HCT116 (cell line): ENCODE measurements around the gene MICU2. TPM values are rescaled to one million over a fixed set of nuclear protein-coding genes. Genes with fewer than 3 reads are reported as not detected.

Source experiments
- ATAC-seq: fragments of 200-7000 bp; cut with Tn5 transposase; 2 replicates; pipeline ENCODE4 v1.9.1; 2020; ENCODE audit warnings: mild to moderate bottlenecking, moderate library complexity
- BruUV-seq: library from RNA; stranded (reverse); fragments of 400-500 nt; replicated peaks from 2 replicates; lab custom pipeline; 2021; lab: Mats Ljungman, UMichigan
- CTCF ChIA-PET: fragments of 300-600 bp; sonication (Branson Sonifier 250); formaldehyde crosslinking; loops from one replicate; lab custom pipeline; 2021; ENCODE audit warnings: antibody characterized with exemption; lab: Charles Lee
- POLR2A ChIA-PET: fragments of 300-600, 350-600 bp; sonication (Branson Sonifier 250); formaldehyde crosslinking; loops from one replicate; lab custom pipeline; 2021; ENCODE audit warnings: antibody characterized with exemption; lab: Charles Lee
- RAD21 ChIA-PET, 2 experiments: fragments of 300-600 bp; sonication (Branson Sonifier 250); formaldehyde crosslinking; loops; one replicate each; lab custom pipeline; 2023; ENCODE audit warnings: low total read pairs in 2 of 2; ENCODE audit not compliant: uncharacterized antibody in 2 of 2, unreplicated experiment in 2 of 2, low non-redundant PET in 1 of 2; lab: Charles Lee
- DNase-seq: peaks from one replicate; pipeline ENCODE4 v3.0.0-alpha.2; 2010; ENCODE audit warnings: low read depth, low spot score
- H2AFZ ChIP-seq: fragments of 200-600 bp; shearing (Covaris generic), sonication (generic); 2 replicates; pipeline ENCODE4 v1.6.1; 2017; ENCODE audit warnings: low read depth, mixed run types, mixed read lengths, antibody characterized with exemption, low read length; ENCODE audit not compliant: poor library complexity, severe bottlenecking
- H3K27ac ChIP-seq: 2 replicates; pipeline ENCODE4 v1.5.1; 2012; ENCODE audit warnings: low read depth, low read length
- H3K27me3 ChIP-seq: fragments of 200-600 bp; sonication (generic); 2 replicates; pipeline ENCODE4 v1.6.1; 2016; ENCODE audit warnings: mixed run types, low read length, mixed read lengths; ENCODE audit not compliant: insufficient read depth
- H3K36me3 ChIP-seq, 2 experiments: fragments of 200-500 bp in 1 of 2; fragments of 200-600 bp in 1 of 2; sonication (Bioruptor generic) in 1 of 2; sonication (generic) in 1 of 2; 2 replicates each; pipeline versions ENCODE4 v1.5.1 to v1.6.1; 2014 to 2016; ENCODE audit warnings: low read length in 2 of 2, inconsistent platforms in 1 of 2, mixed read lengths in 1 of 2, mixed run types in 1 of 2; ENCODE audit not compliant: insufficient read depth in 2 of 2, control insufficient read depth in 1 of 2
- H3K4me1 ChIP-seq, 2 experiments: fragments of 200-600 bp in 1 of 2; sonication (generic) in 1 of 2; 2 replicates each; pipeline versions ENCODE4 v1.5.1 to v1.6.1; 2012 to 2017; ENCODE audit warnings: low read length in 2 of 2, inconsistent platforms in 1 of 2, mild to moderate bottlenecking in 1 of 2, mixed read lengths in 1 of 2, mixed run types in 1 of 2, moderate library complexity in 1 of 2; ENCODE audit not compliant: insufficient read depth in 2 of 2, control insufficient read depth in 1 of 2
- H3K4me2 ChIP-seq: fragments of 200-600 bp; sonication (generic); 2 replicates; pipeline ENCODE4 v1.6.1; 2017; ENCODE audit warnings: mixed run types, low read length, mixed read lengths
- H3K4me3 ChIP-seq, 2 experiments: fragments of 200-600 bp in 1 of 2; sonication (generic) in 1 of 2; replicated peaks in 1 of 2; 2 replicates each; pipeline ENCODE4 v1.5.1; 2011 to 2016; ENCODE audit warnings: low read length in 2 of 2, control low read depth in 1 of 2, low read depth in 1 of 2, mild to moderate bottlenecking in 1 of 2, mixed read lengths in 1 of 2, mixed run types in 1 of 2
- H3K79me2 ChIP-seq: fragments of 200-600 bp; sonication (generic); 2 replicates; pipeline ENCODE4 v1.6.1; 2017; ENCODE audit warnings: mild to moderate bottlenecking, mixed run types, low read length, moderate library complexity, mixed read lengths; ENCODE audit not compliant: insufficient read depth
- H3K9ac ChIP-seq: fragments of 200-600 bp; sonication (generic); 2 replicates; pipeline ENCODE4 v1.6.1; 2016; ENCODE audit warnings: low read length, mixed read lengths
- H3K9me2 ChIP-seq: fragments of 200-600 bp; sonication (generic), shearing (Covaris generic); 2 replicates; pipeline ENCODE4 v1.6.1; 2017; ENCODE audit warnings: mixed run types, mild to moderate bottlenecking, moderate library complexity; ENCODE audit not compliant: insufficient read depth
- H3K9me3 ChIP-seq, 2 experiments: fragments of 200-500 bp in 1 of 2; fragments of 200-600 bp in 1 of 2; sonication (Bioruptor generic) in 1 of 2; sonication (generic) in 1 of 2; 2 replicates each; pipeline ENCODE4 v1.6.1; 2014 to 2017; ENCODE audit warnings: low read length in 2 of 2, mixed read lengths in 2 of 2, inconsistent platforms in 1 of 2, low read depth in 1 of 2, mild to moderate bottlenecking in 1 of 2, mixed run types in 1 of 2, moderate library complexity in 1 of 2; ENCODE audit not compliant: control insufficient read depth in 1 of 2, insufficient read depth in 1 of 2
- H4K20me1 ChIP-seq: fragments of 200-600 bp; sonication (generic), shearing (Covaris generic); 2 replicates; pipeline ENCODE4 v1.6.1; 2017; ENCODE audit warnings: mixed run types, mild to moderate bottlenecking, moderate library complexity; ENCODE audit not compliant: insufficient read depth
- RAD21 ChIP-seq: IDR thresholded peaks from 2 replicates; pipeline ENCODE4 v1.6.1; 2012; ENCODE audit warnings: low read depth, mild to moderate bottlenecking
- TCF7L2 ChIP-seq: IDR thresholded peaks from 2 replicates; pipeline ENCODE4 v1.7.0; 2011; ENCODE audit warnings: borderline replicate concordance, inconsistent platforms; ENCODE audit not compliant: insufficient read depth, insufficient read length; ENCODE audit errors: extremely low read depth
- intact Hi-C: fragments of 100-400 bp; cut with micrococcal nuclease; formaldehyde crosslinking; loops from 2 replicates; pipeline ENCODE4 v1.10.0; 2022
- total RNA-seq: library from RNA; stranded (reverse); gene quantifications from one replicate; pipeline ENCODE4 v1.2.1, GENCODE V29; 2021; ENCODE audit not compliant: unreplicated experiment
- TF ChIP-seq, protein P1 (sequence below), 3 experiments: fragments of 200-600 bp in 1 of 3; sonication (generic) in 1 of 3; IDR thresholded peaks in 2 of 3; conservative IDR thresholded peaks in 1 of 3; 2 replicates each; pipeline ENCODE4 v1.5.1; 2012 to 2017; ENCODE audit warnings: low read depth in 2 of 3, low read length in 2 of 3, antibody characterized with exemption in 1 of 3, borderline replicate concordance in 1 of 3, control low read depth in 1 of 3, mild to moderate bottlenecking in 1 of 3, mixed read lengths in 1 of 3, mixed run types in 1 of 3, moderate library complexity in 1 of 3; ENCODE audit not compliant: insufficient read depth in 1 of 3

The MICU2 gene
- total RNA-seq, 1 experiment from 2014 or later = 41.0 TPM

DNA sequence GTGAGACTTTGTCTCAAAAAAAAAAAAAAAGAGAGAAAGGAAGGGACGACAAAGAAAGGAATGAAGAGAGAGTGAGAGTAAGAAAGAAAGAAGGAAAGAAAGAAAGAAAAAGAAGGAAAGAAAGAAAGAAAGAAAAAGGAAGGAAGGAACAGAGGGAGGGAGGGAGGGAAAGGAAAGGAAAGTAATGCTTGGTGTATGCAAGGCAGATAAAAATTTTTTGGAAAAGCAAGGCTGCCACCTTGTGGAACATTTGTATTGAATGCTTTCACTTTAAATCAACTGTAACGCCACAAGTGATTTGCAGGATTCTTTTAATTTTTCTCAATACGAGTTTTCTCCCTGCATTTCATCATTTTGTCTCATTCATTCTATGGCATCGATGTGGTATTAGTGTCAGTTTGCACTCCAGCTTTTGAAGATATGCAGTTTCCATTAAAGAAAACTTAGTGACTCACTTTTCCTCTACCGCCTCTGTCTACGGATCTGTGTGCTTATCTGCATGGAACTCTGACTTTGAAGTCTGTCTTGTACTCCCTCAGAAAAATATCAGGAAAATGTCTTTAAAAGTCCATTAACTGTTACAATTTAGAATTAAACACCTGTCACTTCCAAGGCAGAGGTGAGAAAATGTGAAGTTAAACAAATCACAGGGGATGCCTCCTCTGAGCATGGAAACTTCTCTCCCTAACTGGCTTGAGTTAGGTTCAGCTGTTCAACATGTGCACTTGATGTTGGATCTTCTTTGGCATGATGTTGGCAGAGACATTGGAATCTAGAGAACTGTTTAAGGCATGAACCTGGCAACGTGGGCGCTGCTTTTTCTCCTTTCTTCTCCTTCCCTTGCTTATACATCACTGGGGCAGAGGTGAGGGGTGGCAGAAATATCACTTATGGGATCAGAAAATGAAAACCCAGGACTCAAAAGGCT, 124.8 kb downstream of the MICU2 start:
- ATAC-seq = peak; percentile 64
- H2AFZ ChIP-seq = peak overlapping the region; percentile 65

More for the DNA sequence above, 124.8 kb downstream of the MICU2 start:
- H3K27me3 ChIP-seq = no peaks in the 10 kb centered on the region
- RAD21 ChIA-PET = no interaction called here
- intact Hi-C loops = loop anchor here (1.0 to 10.0 kb wide), 8 partner anchors 140 to 1284 kb away; partner anchors contain the start of gene GJB2
- H3K79me2 ChIP-seq = no peaks in the 10 kb centered on the region
- H3K4me2 ChIP-seq = peak overlapping the region; percentile 53
- no peaks in the 10 kb centered on the region for H3K36me3 ChIP-seq
- peaks cover 0 to 12% of the 10 kb centered on the region in 2 experiments; a peak in 2 of 4 replicates for H3K4me1 ChIP-seq
- H3K27ac ChIP-seq = no peak overlapping the region
- CTCF ChIA-PET = interaction anchor here (1.0 to 4.0 kb wide), 3 partner anchors 182 to 536 kb away, joined by 5 to 31 read pairs (median 5); no protein-coding TSS in a partner anchor
- H3K4me3 ChIP-seq = no peak overlapping the region
- POLR2A ChIA-PET = no interaction called here
- no peaks in the 10 kb centered on the region for H3K9me2 ChIP-seq
- peak; percentile 72 for DNase-seq
- H3K9me3 ChIP-seq = no peaks in the 10 kb centered on the region
- TF ChIP-seq TCF7L2 = no peak
- TF ChIP-seq, protein P1, sequence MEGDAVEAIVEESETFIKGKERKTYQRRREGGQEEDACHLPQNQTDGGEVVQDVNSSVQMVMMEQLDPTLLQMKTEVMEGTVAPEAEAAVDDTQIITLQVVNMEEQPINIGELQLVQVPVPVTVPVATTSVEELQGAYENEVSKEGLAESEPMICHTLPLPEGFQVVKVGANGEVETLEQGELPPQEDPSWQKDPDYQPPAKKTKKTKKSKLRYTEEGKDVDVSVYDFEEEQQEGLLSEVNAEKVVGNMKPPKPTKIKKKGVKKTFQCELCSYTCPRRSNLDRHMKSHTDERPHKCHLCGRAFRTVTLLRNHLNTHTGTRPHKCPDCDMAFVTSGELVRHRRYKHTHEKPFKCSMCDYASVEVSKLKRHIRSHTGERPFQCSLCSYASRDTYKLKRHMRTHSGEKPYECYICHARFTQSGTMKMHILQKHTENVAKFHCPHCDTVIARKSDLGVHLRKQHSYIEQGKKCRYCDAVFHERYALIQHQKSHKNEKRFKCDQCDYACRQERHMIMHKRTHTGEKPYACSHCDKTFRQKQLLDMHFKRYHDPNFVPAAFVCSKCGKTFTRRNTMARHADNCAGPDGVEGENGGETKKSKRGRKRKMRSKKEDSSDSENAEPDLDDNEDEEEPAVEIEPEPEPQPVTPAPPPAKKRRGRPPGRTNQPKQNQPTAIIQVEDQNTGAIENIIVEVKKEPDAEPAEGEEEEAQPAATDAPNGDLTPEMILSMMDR (IDR thresholded peaks at IDR 0.05 in 2 of 3, conservative IDR thresholded peaks at IDR 0.05 in 1 of 3; ENCODE audit: borderline replicate concordance in 1 of 3, insufficient read depth in 1 of 3, low read depth in 2 of 3, low read length in 2 of 3) = peak; percentile 33 to 52 (median 52); a peak in 4 of 6 replicates
- peak; percentile 71 for TF ChIP-seq RAD21
- H4K20me1 ChIP-seq = no peaks in the 10 kb centered on the region
- no TSS peak for BruUV-seq
- no peak overlapping the region for H3K9ac ChIP-seq
